Osteocyte (in vitro differentiated cells): Measurements from ENCODE around the gene ZNF273. TPM values are rescaled to one million over a fixed set of nuclear protein-coding genes. Genes with fewer than 3 reads are reported as not detected.
A peak's percentile ranks its signal among the peaks of the same experiment; 100 is the strongest.

Source experiments
- DNase-seq: peaks from one replicate; pipeline ENCODE4 v3.0.0; 2021; ENCODE audit warnings: mixed read lengths; ENCODE audit not compliant: unreplicated experiment; ENCODE audit errors: extremely low spot score
- H3K27ac Mint-ChIP-seq: one replicate; pipeline ENCODE4 v1.8.0; 2021; ENCODE audit warnings: mild to moderate bottlenecking, mixed read lengths; ENCODE audit not compliant: unreplicated experiment
- H3K27me3 Mint-ChIP-seq: one replicate; pipeline ENCODE4 v1.8.0; 2021; ENCODE audit warnings: mixed read lengths; ENCODE audit not compliant: unreplicated experiment
- H3K36me3 Mint-ChIP-seq: one replicate; pipeline ENCODE4 v1.8.0; 2021; ENCODE audit warnings: mixed read lengths; ENCODE audit not compliant: unreplicated experiment
- H3K4me1 Mint-ChIP-seq: one replicate; pipeline ENCODE4 v1.8.0; 2021; ENCODE audit warnings: mixed read lengths; ENCODE audit not compliant: unreplicated experiment
- H3K4me3 Mint-ChIP-seq: one replicate; pipeline ENCODE4 v1.8.0; 2021; ENCODE audit warnings: mild to moderate bottlenecking, moderate library complexity, mixed read lengths; ENCODE audit not compliant: unreplicated experiment
- H3K9me3 Mint-ChIP-seq: one replicate; pipeline ENCODE4 v1.8.0; 2021; ENCODE audit warnings: mixed read lengths; ENCODE audit not compliant: unreplicated experiment
- CTCF ChIP-seq: fragments of 200-600 bp; sonication (generic); IDR thresholded peaks from 2 replicates; pipeline ENCODE4 v1.5.0; 2021; ENCODE audit warnings: antibody characterized with exemption, mild to moderate bottlenecking, moderate library complexity
- total RNA-seq: library from RNA; stranded (reverse); gene quantifications from 2 replicates; pipeline ENCODE4 v1.2.1, GENCODE V29; 2021

ZNF273 gene
- total RNA-seq, 1 donor from 2014 or later, result 1.8 TPM

GRCh38 chr7:64879800-64880199 is 23.3 kb upstream of the ZNF273 start:
- no peak for TF ChIP-seq CTCF
- H3K27me3 Mint-ChIP-seq, result no peaks in the 10 kb centered on the region
- peak; percentile 73 for DNase-seq
- no peaks in the 10 kb centered on the region for H3K4me1 Mint-ChIP-seq
- peaks cover 12% of the 10 kb centered on the region for H3K9me3 Mint-ChIP-seq
- no peak overlapping the region for H3K4me3 Mint-ChIP-seq
- H3K27ac Mint-ChIP-seq, result no peak overlapping the region
- H3K36me3 Mint-ChIP-seq, result no peaks in the 10 kb centered on the region

- Mint-ChIP-seq H3K4me3 (no peak overlapping the region), H3K9me3 (peaks cover 12% of the 10 kb centered on the region), H3K4me1 (no peaks in the 10 kb centered on the region), H3K27me3 (no peaks in the 10 kb centered on the region), H3K36me3 (no peaks in the 10 kb centered on the region), H3K27ac (no peak overlapping the region)
- peak; percentile 77 for DNase-seq
- TF ChIP-seq CTCF, result no peak
Observed at GRCh38 chr7:64880322-64881297, 22.5 kb upstream of the ZNF273 start.

- Mint-ChIP-seq H3K4me3 (no peak overlapping the region), H3K27ac (no peak overlapping the region), H3K9me3 (peaks cover 12% of the 10 kb centered on the region), H3K36me3 (no peaks in the 10 kb centered on the region), H3K27me3 (peaks cover 7% of the 10 kb centered on the region), H3K4me1 (no peaks in the 10 kb centered on the region)
- DNase-seq, result peak; percentile 51
- TF ChIP-seq CTCF, result no peak
Observed at GRCh38 chr7:64881461-64882287, 21.4 kb upstream of the ZNF273 start.

- no peaks in the 10 kb centered on the region for H3K36me3 Mint-ChIP-seq
- no peaks in the 10 kb centered on the region for H3K4me1 Mint-ChIP-seq
- H3K4me3 Mint-ChIP-seq, result no peak overlapping the region
- TF ChIP-seq CTCF, result no peak
- H3K27ac Mint-ChIP-seq, result no peak overlapping the region
- H3K9me3 Mint-ChIP-seq, result peaks cover 12% of the 10 kb centered on the region
- DNase-seq, result peak; percentile 83
- H3K27me3 Mint-ChIP-seq, result peaks cover 13% of the 10 kb centered on the region
Observed at GRCh38 chr7:64882341-64883112, 20.5 kb upstream of the ZNF273 start.
